SK-N-SH (cell line): ENCODE data around the gene UBAC2. TPM values are rescaled to one million over a fixed set of nuclear protein-coding genes. Genes with fewer than 3 reads are reported as not detected.
A peak's percentile ranks its signal among the peaks of the same experiment; 100 is the strongest.

ENCODE experiments used
- ELF1 ChIP-seq: IDR thresholded peaks from 2 replicates; pipeline ENCODE4 v1.4.0; 2012
- EZH2phosphoT487 ChIP-seq: fragments of 200-600 bp; sonication (generic); IDR thresholded peaks from 2 replicates; pipeline ENCODE4 v1.6.1; 2017; ENCODE audit warnings: low read depth, mixed run types, mild to moderate bottlenecking, antibody characterized with exemption, moderate library complexity, borderline replicate concordance
- FOSL2 ChIP-seq: IDR thresholded peaks from 2 replicates; pipeline ENCODE4 v1.4.0; 2012; ENCODE audit warnings: low read depth, mild to moderate bottlenecking, moderate library complexity, borderline replicate concordance
- FOXJ3 ChIP-seq: sonication (generic); formaldehyde crosslinking; IDR thresholded peaks from 2 replicates; pipeline ENCODE4 v1.5.1; 2020; ENCODE audit warnings: mild to moderate bottlenecking, missing genetic modification reagents
- FOXM1 ChIP-seq: IDR thresholded peaks from 2 replicates; pipeline ENCODE4 v1.4.0; 2012; ENCODE audit warnings: low read depth, mild to moderate bottlenecking
- GABPA ChIP-seq: IDR thresholded peaks from 2 replicates; pipeline ENCODE4 v1.4.0; 2012; ENCODE audit warnings: low read depth, mild to moderate bottlenecking
- GATA2 ChIP-seq: sonication (generic); formaldehyde crosslinking; IDR thresholded peaks from 2 replicates; pipeline ENCODE4 v1.5.0; 2020; ENCODE audit warnings: mild to moderate bottlenecking, missing genetic modification reagents
- JUND ChIP-seq: IDR thresholded peaks from 2 replicates; pipeline ENCODE4 v1.4.0; 2012
- MEF2A ChIP-seq: IDR thresholded peaks from 2 replicates; pipeline ENCODE4 v1.4.0; 2012; ENCODE audit warnings: low read depth, borderline replicate concordance
- NRF1 ChIP-seq: IDR thresholded peaks from 2 replicates; pipeline ENCODE4 v1.6.1; 2012; ENCODE audit warnings: low read depth, mild to moderate bottlenecking, low read length
- RAD21 ChIP-seq: IDR thresholded peaks from 2 replicates; pipeline ENCODE4 v1.6.1; 2012; ENCODE audit warnings: mild to moderate bottlenecking, low read length
- RCOR1 ChIP-seq: fragments of 150-350 bp; IDR thresholded peaks from 2 replicates; pipeline ENCODE4 v1.6.1; 2017; ENCODE audit warnings: antibody characterized with exemption, low read length
- RFX5 ChIP-seq: IDR thresholded peaks from 2 replicates; pipeline ENCODE4 v1.6.1; 2012; ENCODE audit warnings: mild to moderate bottlenecking, improper control_type of control experiment, low read length
- RXRA ChIP-seq: IDR thresholded peaks from 2 replicates; pipeline ENCODE4 v1.4.0; 2012; ENCODE audit warnings: low read depth, mild to moderate bottlenecking, borderline replicate concordance
- SIN3A ChIP-seq: IDR thresholded peaks from 2 replicates; pipeline ENCODE4 v1.6.1; 2012; ENCODE audit warnings: low read depth, mild to moderate bottlenecking, low read length, moderate library complexity, borderline replicate concordance
- TAF1 ChIP-seq: IDR thresholded peaks from 2 replicates; pipeline ENCODE4 v1.6.1; 2012; ENCODE audit warnings: low read depth, mild to moderate bottlenecking, low read length, moderate library complexity, borderline replicate concordance
- TCF12 ChIP-seq: IDR thresholded peaks from 2 replicates; pipeline ENCODE4 v1.4.0; 2012
- YY1 ChIP-seq: IDR thresholded peaks from 2 replicates; pipeline ENCODE4 v1.4.0; 2012; ENCODE audit warnings: low read depth, mild to moderate bottlenecking
- polyA plus RNA-seq, 3 experiments: library from polyadenylated mRNA; depleted of rRNA; stranded (reverse); fragments of >200 nt; gene quantifications; 2 replicates each; pipeline ENCODE4 v1.2.3, GENCODE V29; 2012
- TF ChIP-seq, protein P1 (sequence below): fragments of 200-600 bp; sonication (generic); IDR thresholded peaks from 2 replicates; pipeline ENCODE4 v1.6.1; 2017; ENCODE audit warnings: antibody characterized with exemption, mild to moderate bottlenecking, moderate library complexity
- TF ChIP-seq, protein P2 (sequence below): IDR thresholded peaks from 2 replicates; pipeline ENCODE4 v1.4.0; 2012; ENCODE audit warnings: low read depth
- TF ChIP-seq, protein P3 (sequence below): IDR thresholded peaks from 2 replicates; pipeline ENCODE4 v1.4.0; 2012; ENCODE audit warnings: low read depth, borderline replicate concordance
- TF ChIP-seq, protein P4 (sequence below): fragments of 150-350 bp; IDR thresholded peaks from 2 replicates; pipeline ENCODE4 v1.6.1; 2017; ENCODE audit warnings: antibody characterized with exemption, low read length, low read depth, borderline replicate concordance
- TF ChIP-seq, protein P5 (sequence below): IDR thresholded peaks from 2 replicates; pipeline ENCODE4 v1.6.1; 2012; ENCODE audit warnings: mild to moderate bottlenecking, low read depth, low read length, moderate library complexity
- TF ChIP-seq, protein P6 (sequence below): fragments of 150-350 bp; IDR thresholded peaks from 2 replicates; pipeline ENCODE4 v1.6.1; 2016; ENCODE audit warnings: mild to moderate bottlenecking, low read depth, low read length

Gene UBAC2
- polyA plus RNA-seq, 1 of the 3 experiments (the other 2 are of a cell fraction) = 79.0 TPM

DNA sequence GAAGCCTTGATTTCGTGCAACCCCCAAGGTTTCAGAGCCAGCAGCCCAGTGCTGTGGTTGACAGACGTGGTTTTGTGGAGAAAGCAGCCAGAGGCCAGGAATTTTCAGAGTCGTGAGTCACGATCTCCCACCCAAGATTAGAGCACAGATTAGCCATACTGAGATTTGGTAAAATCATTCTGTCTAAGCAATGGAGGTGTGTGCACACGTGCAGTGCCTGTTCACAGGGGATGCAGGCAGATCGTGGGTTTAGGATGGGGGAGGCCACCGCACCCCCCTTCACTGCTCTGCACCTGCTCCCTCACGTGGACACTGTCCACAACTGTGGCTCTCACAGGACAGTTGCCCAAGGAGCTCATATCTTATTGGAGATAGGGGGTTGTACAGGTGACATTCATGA is 153.2 kb downstream of the UBAC2 start (continued):
- TF ChIP-seq, protein P1, sequence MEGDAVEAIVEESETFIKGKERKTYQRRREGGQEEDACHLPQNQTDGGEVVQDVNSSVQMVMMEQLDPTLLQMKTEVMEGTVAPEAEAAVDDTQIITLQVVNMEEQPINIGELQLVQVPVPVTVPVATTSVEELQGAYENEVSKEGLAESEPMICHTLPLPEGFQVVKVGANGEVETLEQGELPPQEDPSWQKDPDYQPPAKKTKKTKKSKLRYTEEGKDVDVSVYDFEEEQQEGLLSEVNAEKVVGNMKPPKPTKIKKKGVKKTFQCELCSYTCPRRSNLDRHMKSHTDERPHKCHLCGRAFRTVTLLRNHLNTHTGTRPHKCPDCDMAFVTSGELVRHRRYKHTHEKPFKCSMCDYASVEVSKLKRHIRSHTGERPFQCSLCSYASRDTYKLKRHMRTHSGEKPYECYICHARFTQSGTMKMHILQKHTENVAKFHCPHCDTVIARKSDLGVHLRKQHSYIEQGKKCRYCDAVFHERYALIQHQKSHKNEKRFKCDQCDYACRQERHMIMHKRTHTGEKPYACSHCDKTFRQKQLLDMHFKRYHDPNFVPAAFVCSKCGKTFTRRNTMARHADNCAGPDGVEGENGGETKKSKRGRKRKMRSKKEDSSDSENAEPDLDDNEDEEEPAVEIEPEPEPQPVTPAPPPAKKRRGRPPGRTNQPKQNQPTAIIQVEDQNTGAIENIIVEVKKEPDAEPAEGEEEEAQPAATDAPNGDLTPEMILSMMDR = no peak
- TF ChIP-seq ELF1 = no peak
- TF ChIP-seq TCF12 = peak; percentile 45; the same call in 1 of the 2 replicates
- TF ChIP-seq RCOR1 = no peak
- no peak for TF ChIP-seq FOXJ3 (CRISPR knock-in tag)
- no peak for TF ChIP-seq RXRA
- no peak for TF ChIP-seq NRF1
- TF ChIP-seq, protein P2, sequence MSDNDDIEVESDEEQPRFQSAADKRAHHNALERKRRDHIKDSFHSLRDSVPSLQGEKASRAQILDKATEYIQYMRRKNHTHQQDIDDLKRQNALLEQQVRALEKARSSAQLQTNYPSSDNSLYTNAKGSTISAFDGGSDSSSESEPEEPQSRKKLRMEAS = no peak
- TF ChIP-seq FOXM1 = no peak
- TF ChIP-seq, protein P3, sequence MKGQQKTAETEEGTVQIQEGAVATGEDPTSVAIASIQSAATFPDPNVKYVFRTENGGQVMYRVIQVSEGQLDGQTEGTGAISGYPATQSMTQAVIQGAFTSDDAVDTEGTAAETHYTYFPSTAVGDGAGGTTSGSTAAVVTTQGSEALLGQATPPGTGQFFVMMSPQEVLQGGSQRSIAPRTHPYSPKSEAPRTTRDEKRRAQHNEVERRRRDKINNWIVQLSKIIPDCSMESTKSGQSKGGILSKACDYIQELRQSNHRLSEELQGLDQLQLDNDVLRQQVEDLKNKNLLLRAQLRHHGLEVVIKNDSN = no peak
- TF ChIP-seq GATA2 (CRISPR knock-in tag) = no peak
- no peak for TF ChIP-seq MEF2A
- TF ChIP-seq, protein P4, sequence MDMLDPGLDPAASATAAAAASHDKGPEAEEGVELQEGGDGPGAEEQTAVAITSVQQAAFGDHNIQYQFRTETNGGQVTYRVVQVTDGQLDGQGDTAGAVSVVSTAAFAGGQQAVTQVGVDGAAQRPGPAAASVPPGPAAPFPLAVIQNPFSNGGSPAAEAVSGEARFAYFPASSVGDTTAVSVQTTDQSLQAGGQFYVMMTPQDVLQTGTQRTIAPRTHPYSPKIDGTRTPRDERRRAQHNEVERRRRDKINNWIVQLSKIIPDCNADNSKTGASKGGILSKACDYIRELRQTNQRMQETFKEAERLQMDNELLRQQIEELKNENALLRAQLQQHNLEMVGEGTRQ = no peak
- TF ChIP-seq EZH2phosphoT487 = no peak
- TF ChIP-seq SIN3A = no peak
- no peak for TF ChIP-seq YY1
- TF ChIP-seq GABPA = no peak
- peak; percentile 43; the same call in 1 of the 2 replicates for TF ChIP-seq JUND
- TF ChIP-seq TAF1 = no peak
- no peak for TF ChIP-seq RAD21
- peak; percentile 32; the same call in 1 of the 2 replicates for TF ChIP-seq FOSL2
- no peak for TF ChIP-seq RFX5
- TF ChIP-seq, protein P5, sequence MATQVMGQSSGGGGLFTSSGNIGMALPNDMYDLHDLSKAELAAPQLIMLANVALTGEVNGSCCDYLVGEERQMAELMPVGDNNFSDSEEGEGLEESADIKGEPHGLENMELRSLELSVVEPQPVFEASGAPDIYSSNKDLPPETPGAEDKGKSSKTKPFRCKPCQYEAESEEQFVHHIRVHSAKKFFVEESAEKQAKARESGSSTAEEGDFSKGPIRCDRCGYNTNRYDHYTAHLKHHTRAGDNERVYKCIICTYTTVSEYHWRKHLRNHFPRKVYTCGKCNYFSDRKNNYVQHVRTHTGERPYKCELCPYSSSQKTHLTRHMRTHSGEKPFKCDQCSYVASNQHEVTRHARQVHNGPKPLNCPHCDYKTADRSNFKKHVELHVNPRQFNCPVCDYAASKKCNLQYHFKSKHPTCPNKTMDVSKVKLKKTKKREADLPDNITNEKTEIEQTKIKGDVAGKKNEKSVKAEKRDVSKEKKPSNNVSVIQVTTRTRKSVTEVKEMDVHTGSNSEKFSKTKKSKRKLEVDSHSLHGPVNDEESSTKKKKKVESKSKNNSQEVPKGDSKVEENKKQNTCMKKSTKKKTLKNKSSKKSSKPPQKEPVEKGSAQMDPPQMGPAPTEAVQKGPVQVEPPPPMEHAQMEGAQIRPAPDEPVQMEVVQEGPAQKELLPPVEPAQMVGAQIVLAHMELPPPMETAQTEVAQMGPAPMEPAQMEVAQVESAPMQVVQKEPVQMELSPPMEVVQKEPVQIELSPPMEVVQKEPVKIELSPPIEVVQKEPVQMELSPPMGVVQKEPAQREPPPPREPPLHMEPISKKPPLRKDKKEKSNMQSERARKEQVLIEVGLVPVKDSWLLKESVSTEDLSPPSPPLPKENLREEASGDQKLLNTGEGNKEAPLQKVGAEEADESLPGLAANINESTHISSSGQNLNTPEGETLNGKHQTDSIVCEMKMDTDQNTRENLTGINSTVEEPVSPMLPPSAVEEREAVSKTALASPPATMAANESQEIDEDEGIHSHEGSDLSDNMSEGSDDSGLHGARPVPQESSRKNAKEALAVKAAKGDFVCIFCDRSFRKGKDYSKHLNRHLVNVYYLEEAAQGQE = no peak
- TF ChIP-seq, protein P6, sequence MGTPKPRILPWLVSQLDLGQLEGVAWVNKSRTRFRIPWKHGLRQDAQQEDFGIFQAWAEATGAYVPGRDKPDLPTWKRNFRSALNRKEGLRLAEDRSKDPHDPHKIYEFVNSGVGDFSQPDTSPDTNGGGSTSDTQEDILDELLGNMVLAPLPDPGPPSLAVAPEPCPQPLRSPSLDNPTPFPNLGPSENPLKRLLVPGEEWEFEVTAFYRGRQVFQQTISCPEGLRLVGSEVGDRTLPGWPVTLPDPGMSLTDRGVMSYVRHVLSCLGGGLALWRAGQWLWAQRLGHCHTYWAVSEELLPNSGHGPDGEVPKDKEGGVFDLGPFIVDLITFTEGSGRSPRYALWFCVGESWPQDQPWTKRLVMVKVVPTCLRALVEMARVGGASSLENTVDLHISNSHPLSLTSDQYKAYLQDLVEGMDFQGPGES = no peak
